ENCODE results near the gene PLCB4.

Gene PLCB4

DNA sequence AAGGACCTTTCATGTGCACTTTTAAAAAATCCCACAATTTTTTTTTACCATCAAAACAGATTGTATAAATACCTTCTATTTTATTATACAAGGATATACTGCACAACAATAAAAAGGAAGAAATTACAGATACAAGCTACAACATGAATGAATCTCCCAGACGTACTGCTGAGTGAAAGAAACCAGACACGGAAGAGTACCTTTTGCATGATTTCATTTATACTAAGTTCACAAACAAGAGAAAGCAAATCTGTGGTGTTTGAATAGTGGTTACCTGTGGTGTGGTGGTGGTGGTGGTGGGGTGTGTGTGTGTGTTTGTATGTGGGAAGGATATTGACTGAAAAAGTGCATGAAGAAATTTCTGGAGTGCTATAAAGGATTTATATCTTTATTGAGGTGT is 6.8 kb upstream of the PLCB4 start:
- no peak for DNase-seq

GRCh38 chr20:9066191-9066590 is 2.7 kb upstream of the PLCB4 start:
- no peak for DNase-seq

DNA sequence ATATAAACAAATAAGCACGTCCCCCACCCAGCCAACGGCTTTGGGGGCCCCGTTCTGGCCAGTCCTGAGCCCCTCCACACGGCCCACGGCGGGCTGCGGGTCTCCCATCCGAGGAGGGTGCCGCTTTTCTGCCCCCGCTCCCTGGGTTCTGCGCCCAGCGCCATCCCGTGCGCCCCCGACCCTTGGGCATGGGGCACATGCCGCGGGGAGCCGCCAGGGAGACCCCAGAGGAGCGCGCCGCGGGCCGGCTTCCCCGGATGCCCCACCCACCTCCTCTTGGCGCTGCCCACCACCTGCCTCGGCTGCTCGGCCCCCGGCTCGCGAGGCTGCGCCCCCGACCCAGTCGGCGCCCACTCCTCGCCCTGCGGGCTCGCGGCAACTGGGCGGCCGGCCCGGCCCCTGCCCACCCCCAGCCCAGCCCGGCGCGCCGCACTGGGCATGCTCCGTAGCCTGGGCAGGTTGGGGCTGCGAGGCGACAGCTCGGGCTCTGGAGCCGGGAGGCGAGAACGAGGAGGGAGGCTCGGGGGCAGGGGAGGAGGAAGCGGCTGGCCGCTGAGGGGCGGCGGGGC is 570 bp upstream of the PLCB4 start:
- peak; percentile 77 for DNase-seq

DNA sequence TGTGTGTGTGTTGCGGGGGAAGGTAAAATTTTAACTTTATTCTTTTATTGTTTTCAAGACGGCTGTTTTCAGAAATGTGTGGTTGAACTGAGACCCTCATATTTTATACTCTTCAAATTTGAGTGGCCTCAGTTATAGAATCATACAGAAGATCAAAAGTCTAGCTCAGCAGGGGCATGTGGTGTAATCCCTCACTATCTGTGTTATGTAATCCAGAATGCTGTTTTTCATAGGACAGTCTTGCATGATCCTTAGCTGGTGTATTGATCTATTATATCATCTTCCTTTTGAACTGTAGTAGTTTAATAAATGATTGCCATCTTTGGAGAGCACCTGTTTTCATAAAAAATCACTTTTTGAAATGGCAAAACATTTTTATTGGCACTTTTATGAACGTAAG is 1.4 kb downstream of the PLCB4 start:
- DNase-seq: no peak

- DNase-seq: no peak
Measured at GRCh38 chr20:9071976-9072726, 3.3 kb downstream of the PLCB4 start.

DNA sequence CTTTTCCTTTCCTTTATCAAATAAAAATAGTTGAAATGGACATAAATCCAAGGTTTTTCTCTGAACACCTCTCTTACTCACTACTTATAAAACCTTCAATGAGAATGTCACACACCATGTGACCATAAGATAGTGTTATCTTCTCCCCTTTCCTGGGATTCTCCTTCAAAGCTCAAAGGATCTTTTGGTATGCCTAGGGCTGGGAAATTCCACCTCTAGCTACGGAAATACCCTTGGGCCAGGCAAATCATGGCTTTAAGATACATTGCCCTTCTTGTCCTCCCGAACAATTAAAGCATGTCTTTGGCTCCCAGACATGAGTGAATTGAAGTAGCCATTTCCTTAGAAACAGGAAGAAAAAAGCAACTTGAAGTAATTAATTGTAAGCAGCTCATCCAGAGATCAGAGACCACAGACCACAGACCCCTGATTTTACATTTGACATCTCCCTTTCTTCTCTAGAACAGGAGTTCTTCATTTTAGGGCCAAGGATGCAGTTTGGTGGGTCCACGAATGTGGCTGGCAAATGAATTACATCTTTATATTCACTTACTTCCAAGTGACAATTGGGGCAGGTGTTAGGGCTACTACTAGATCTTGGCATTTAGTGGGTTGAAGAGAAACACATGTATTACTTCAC is 4.1 kb downstream of the PLCB4 start:
- no peak for DNase-seq

DNA sequence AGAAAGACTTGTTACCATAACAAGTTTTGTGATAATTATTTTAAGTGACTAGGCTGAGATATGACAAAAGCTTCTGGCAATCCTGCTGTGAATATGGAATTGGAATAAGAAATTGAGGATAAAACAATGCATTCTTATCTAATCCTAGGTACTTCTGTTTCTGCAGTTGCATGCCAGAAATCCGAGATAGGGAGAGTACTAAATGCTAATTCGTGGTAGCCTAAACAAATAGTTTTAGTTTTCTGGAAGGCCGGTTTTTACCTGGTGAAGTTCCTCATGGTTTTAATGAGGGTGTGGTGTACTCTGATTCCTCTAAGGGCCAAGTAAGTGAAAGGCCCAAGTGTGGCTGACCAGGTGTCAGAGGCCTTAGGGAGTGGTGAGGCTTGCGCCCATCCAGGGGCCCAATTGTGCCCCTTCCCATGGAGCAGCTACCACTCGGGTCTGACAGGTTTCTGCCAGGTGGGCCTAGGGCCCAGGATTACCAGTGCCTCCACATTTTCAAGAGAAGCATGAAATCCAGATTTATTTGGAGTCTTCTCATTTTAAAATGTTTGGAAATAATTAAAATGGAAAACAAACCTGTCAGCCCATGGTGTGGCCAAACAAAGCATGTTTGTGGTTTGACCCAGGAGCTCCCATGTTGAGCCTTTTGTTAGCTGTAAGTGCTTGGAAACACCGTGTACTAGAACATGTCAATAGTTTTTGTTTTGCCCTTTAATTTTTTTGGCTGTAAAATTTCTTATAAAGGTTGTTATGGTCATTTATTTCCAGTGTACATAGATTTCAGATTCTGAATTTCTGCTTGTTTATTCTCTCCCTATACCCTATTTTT is 6.6 kb downstream of the PLCB4 start:
- DNase-seq: no peak

DNA sequence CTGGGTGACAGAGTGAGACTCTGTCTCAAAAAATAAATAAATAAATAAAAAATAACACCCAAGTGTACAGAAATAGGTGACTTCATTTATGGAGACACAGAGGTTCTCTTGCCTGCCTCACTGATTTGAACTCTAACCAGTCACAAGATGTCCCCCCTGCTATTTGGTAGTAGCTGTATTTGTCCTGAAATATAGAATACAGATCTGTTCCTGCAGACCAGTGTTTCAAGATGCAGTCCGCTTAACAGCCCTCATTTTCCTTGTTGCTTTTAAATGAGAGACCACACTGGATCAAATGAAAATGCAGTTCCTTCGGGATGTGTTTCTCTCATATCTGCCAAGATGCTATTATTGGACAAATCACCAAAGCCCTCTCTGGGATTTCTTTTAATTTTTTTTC is 7.6 kb downstream of the PLCB4 start:
- DNase-seq: no peak

GRCh38 chr20:9078826-9079731 is 10.2 kb downstream of the PLCB4 start:
- DNase-seq: peak; percentile 55

DNA sequence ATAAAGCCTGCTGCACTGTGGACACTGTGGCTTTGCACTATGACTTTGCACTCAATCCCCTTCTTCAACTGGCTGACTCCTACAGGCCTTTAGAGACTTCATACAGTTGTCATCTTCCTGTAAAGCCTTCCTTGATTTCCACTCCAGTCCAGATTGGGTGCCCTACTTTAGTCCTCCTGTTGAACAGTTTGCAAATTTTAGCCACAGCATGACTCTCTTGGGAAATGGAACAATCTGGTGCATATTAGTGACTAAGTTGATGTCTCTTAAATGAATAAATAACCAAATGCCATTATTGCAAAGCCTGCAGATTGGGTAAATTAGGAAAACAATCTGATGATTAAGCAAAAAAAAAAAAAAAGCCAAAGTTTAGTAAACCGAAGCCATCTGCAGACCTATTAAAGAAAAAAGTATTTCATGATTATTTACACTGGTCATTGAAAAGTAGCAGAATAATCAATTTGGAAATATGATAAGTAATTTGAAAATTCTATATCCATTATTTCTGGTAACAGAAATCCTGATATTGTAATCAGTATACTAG is 12.6 kb downstream of the PLCB4 start:
- no peak for DNase-seq

DNA sequence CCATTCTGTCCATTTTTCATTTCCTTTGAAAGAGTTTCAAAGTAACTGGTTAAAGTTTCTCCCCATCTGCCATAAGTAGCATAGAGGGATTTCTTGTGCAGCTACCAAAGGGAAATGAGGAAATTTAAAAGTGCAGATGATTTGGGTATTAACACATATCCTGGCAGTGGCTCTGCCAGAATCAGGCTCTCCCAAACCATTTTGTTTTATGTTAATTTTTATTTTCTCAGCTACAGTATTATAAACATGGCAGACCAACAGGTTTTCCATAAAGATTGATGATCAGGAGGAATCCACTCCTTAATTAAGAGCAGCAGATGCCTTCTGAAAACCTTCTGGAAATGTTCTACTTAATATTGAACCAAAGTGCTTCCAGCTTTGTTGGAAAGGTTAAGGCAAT is 13.9 kb downstream of the PLCB4 start:
- DNase-seq: no peak

- no peak for DNase-seq
Measured at GRCh38 chr20:9087531-9088217, 18.8 kb downstream of the PLCB4 start.

- DNase-seq: no peak
Measured at GRCh38 chr20:9088556-9088955, 19.7 kb downstream of the PLCB4 start.

DNA sequence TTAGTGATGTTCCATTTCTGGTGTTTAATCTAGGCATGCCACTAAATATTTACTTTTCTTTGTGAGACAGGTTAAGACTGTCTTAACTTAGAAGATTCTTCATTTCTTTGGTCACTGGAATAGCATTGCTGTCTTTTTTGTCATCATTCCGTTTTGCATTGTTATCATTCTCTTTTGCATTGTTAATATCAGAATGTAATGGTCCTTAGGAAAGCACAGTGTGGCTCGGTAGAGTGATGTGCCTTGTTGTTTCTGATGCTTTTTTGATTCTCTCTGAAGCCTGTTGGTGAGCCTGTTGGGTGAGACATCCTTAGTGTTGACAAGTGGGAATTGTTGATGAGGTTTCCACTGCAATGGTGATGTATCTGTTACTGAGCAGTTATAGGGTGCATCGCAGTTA is 23.2 kb downstream of the PLCB4 start:
- no peak for DNase-seq

- no peak for DNase-seq
Measured at GRCh38 chr20:9092655-9093054, 23.8 kb downstream of the PLCB4 start.

- DNase-seq: no peak
Measured at GRCh38 chr20:9093218-9093957, 24.5 kb downstream of the PLCB4 start.

- DNase-seq: no peak
Measured at GRCh38 chr20:9099372-9099771, 30.5 kb downstream of the PLCB4 start.

GRCh38 chr20:9100691-9101090 is 31.8 kb downstream of the PLCB4 start:
- DNase-seq: no peak

- DNase-seq: no peak
Measured at GRCh38 chr20:9102456-9102855, 33.6 kb downstream of the PLCB4 start.

- no peak for DNase-seq
Measured at GRCh38 chr20:9103955-9104354, 35.1 kb downstream of the PLCB4 start.

DNA sequence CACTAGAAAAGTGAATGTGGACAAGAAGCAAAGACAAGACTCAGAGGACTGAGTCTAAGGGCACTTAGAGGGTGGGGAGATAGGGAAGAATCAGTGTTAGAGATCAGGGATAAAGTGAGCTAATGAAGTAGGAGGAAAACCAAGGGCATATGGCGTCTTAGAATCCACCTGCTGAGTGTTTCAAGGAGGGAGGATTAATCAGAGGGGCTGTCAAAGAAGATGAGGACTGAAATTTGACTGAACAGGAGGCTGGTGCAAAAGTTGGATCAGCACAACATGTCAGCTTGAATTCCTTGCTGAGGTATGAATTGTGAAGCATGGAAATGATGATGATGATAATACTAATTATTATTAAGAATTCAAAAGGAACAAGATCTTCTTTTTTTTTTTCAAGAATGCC is 39.4 kb downstream of the PLCB4 start:
- no peak for DNase-seq
